K562 (cell line): Measurements from ENCODE around the gene ADAMTS7. TPM values are rescaled to one million over a fixed set of nuclear protein-coding genes. Genes with fewer than 3 reads are reported as not detected.
A peak's percentile ranks its signal among the peaks of the same experiment; 100 is the strongest.

Experiments used
- BRD9 ChIP-seq: fragments of 450-650 bp; IDR thresholded peaks from 2 replicates; pipeline ENCODE4 v1.6.1; 2018; ENCODE audit warnings: low read depth; ENCODE audit not compliant: partially characterized antibody
- CBX8 ChIP-seq: fragments of 200-600 bp; sonication (generic); IDR thresholded peaks from 2 replicates; pipeline ENCODE4 v1.6.1; 2012; ENCODE audit warnings: borderline replicate concordance, mixed run types, low read depth, mild to moderate bottlenecking, moderate library complexity, mixed read lengths, low read length, control low read depth, inconsistent platforms; ENCODE audit not compliant: poor library complexity, severe bottlenecking; ENCODE audit errors: extremely low read depth
- CEBPB ChIP-seq: fragments of 450-650 bp; IDR thresholded peaks from 2 replicates; pipeline ENCODE4 v1.6.1; 2016; ENCODE audit warnings: missing genetic modification characterization, missing compliant biosample characterization
- FOXM1 ChIP-seq, 2 experiments: fragments of 450-650 bp in 1 of 2; sonication (generic) in 1 of 2; formaldehyde crosslinking in 1 of 2; IDR thresholded peaks; 2 replicates each; pipeline versions ENCODE4 v1.6.1 to v1.9.0; 2017 to 2022; ENCODE audit warnings: low read depth in 2 of 2, mild to moderate bottlenecking in 2 of 2, missing genetic modification reagents in 1 of 2, moderate library complexity in 1 of 2
- HDAC2 ChIP-seq: fragments of 450-650 bp; IDR thresholded peaks from 2 replicates; pipeline ENCODE4 v1.6.1; 2016; ENCODE audit warnings: mild to moderate bottlenecking
- NFRKB ChIP-seq: fragments of 450-650 bp; IDR thresholded peaks from 2 replicates; pipeline ENCODE4 v1.6.1; 2016; ENCODE audit warnings: low read depth
- POLR2B ChIP-seq: fragments of 450-650 bp; IDR thresholded peaks from 2 replicates; pipeline ENCODE4 v1.6.1; 2018; ENCODE audit warnings: low read depth; ENCODE audit not compliant: partially characterized antibody
- POLR2H ChIP-seq: IDR thresholded peaks from 2 replicates; pipeline ENCODE4 v1.6.1; 2016; ENCODE audit warnings: missing genetic modification characterization, low read depth, mild to moderate bottlenecking, control low read depth, missing compliant biosample characterization, moderate library complexity
- RBM15 ChIP-seq: fragments of 200-400 bp; formaldehyde crosslinking; IDR thresholded peaks from 2 replicates; pipeline ENCODE4 v1.6.1; 2018; ENCODE audit warnings: mild to moderate bottlenecking, low read length, moderate library complexity; ENCODE audit not compliant: insufficient read depth
- RCOR1 ChIP-seq, 2 experiments: IDR thresholded peaks; 2 replicates each; pipeline ENCODE4 v1.6.1; 2012; ENCODE audit warnings: low read depth in 2 of 2, low read length in 2 of 2, borderline replicate concordance in 1 of 2, improper control_type of control experiment in 1 of 2
- SRF ChIP-seq, 2 experiments: fragments of 250-450, 450-650 bp in 1 of 2; sonication (Bioruptor Pico) in 1 of 2; sonication (generic) in 1 of 2; formaldehyde crosslinking; IDR thresholded peaks; 2 replicates each; pipeline versions ENCODE4 v1.5.0 to v1.5.1; 2020 to 2022; ENCODE audit warnings: mild to moderate bottlenecking in 1 of 2, missing genetic modification reagents in 1 of 2
- ZBTB7A ChIP-seq: IDR thresholded peaks from 2 replicates; pipeline ENCODE4 v1.6.1; 2011; ENCODE audit warnings: low read depth, mild to moderate bottlenecking, low read length, moderate library complexity, borderline replicate concordance; ENCODE audit not compliant: control insufficient read depth
- ZNF324 ChIP-seq: fragments of 250-450 bp; sonication (Bioruptor Pico); IDR thresholded peaks from 2 replicates; pipeline ENCODE4 v1.4.0; 2020; ENCODE audit warnings: mild to moderate bottlenecking
- ZNF584 ChIP-seq: fragments of 200-800 bp; sonication (Bioruptor generic); IDR thresholded peaks from 2 replicates; pipeline ENCODE4 v1.6.1; 2016; ENCODE audit warnings: low read depth, mild to moderate bottlenecking, missing genetic modification characterization, missing compliant biosample characterization
- ZNF75A ChIP-seq: fragments of 450-650 bp; formaldehyde crosslinking; IDR thresholded peaks from 2 replicates; pipeline ENCODE4 v1.4.0; 2020; ENCODE audit warnings: mild to moderate bottlenecking
- ZNF785 ChIP-seq: fragments of 250-450 bp; sonication (Bioruptor Pico); IDR thresholded peaks from 2 replicates; pipeline ENCODE4 v1.4.0; 2020; ENCODE audit warnings: mild to moderate bottlenecking
- polyA plus RNA-seq, 8 experiments: library from polyadenylated mRNA; depleted of rRNA in 4 of 8; stranded (reverse) in 5 of 8; unstranded in 3 of 8; fragments of >200 nt; fragmentation: Nextera tagmentation in 2 of 8; fragmentation: Illumina TruSeq in 1 of 8; extraction: Ambion mirVana in 2 of 8; extraction: Trizol in 1 of 8; gene quantifications; 2 replicates each; pipeline versions ENCODE4 v1.2.1 to v1.2.3, GENCODE V29; 2011 to 2014; ENCODE audit warnings: inconsistent platforms in 1 of 8, missing spikeins in 1 of 8
- total RNA-seq, 7 experiments: library from RNA; depleted of rRNA in 6 of 7; stranded (reverse); fragments of >200 nt in 6 of 7; fragmentation: Illumina TruSeq in 2 of 7; extraction: Trizol in 2 of 7; gene quantifications; 2 replicates each; pipeline versions ENCODE4 v1.2.1 to v1.2.3, GENCODE V29; 2011 to 2021; ENCODE audit warnings: low replicate concordance in 1 of 7
- TF ChIP-seq, protein P1 (sequence below): IDR thresholded peaks from 3 replicates; pipeline ENCODE4 v1.6.1; 2011; ENCODE audit warnings: borderline replicate concordance, mild to moderate bottlenecking, moderate library complexity; ENCODE audit not compliant: insufficient read length; ENCODE audit errors: extremely low read depth
- TF ChIP-seq, protein P2 (sequence below): fragments of 450-650 bp; IDR thresholded peaks from 2 replicates; pipeline ENCODE4 v1.6.1; 2016; ENCODE audit warnings: antibody characterized with exemption
- TF ChIP-seq, protein P3 (sequence below): fragments of 250-450 bp; sonication (Bioruptor Pico); IDR thresholded peaks from 2 replicates; pipeline ENCODE4 v1.8.0; 2022; ENCODE audit warnings: moderate library complexity, mild to moderate bottlenecking, inconsistent platforms
- TF ChIP-seq, protein P4 (sequence below): fragments of 450-650 bp; formaldehyde crosslinking; IDR thresholded peaks from 2 replicates; pipeline ENCODE4 v1.4.0; 2022; ENCODE audit warnings: mild to moderate bottlenecking, moderate library complexity

The ADAMTS7 gene
- total and polyA plus RNA-seq, 9 of the 15 experiments (the other 6 are each of a cell fraction or from before 2014, with no cell fraction given): 0.05 to 0.07 TPM; not detected in 7

DNA sequence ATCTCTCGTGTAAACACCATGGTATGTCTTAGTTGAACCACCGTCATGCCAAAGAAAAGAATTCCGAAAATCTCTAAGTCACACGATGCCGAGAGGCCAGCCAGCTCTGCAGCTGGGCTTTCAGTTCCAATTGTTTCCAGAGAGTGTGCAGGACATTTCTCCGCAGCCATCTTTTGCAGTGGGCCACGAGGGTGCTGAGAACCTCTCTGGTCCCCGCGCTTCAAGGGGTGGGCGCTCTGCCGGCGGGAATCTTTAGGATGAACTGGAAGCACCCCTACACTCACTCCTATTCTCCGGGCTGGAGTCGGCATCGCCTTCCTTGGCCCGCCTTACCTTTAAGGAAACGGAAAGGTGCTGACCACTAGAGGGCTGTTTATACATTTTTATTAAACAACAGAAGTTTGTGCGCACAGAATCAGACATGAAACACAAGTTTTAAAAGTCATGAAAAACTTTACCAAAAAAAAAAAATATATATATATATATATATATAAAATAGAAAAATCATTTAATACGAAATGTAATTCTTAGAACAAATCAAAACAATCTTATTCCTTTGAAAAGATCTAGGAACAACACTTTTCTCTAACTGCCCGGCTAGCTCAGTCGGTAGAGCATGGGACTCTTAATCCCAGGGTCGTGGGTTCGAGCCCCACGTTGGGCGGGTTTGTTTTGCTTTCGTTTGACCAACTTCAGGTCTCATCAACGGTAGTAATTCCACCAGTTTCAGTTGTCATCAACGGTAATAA lies 48.9 kb upstream of the ADAMTS7 start (continued):
- TF ChIP-seq, protein P1, sequence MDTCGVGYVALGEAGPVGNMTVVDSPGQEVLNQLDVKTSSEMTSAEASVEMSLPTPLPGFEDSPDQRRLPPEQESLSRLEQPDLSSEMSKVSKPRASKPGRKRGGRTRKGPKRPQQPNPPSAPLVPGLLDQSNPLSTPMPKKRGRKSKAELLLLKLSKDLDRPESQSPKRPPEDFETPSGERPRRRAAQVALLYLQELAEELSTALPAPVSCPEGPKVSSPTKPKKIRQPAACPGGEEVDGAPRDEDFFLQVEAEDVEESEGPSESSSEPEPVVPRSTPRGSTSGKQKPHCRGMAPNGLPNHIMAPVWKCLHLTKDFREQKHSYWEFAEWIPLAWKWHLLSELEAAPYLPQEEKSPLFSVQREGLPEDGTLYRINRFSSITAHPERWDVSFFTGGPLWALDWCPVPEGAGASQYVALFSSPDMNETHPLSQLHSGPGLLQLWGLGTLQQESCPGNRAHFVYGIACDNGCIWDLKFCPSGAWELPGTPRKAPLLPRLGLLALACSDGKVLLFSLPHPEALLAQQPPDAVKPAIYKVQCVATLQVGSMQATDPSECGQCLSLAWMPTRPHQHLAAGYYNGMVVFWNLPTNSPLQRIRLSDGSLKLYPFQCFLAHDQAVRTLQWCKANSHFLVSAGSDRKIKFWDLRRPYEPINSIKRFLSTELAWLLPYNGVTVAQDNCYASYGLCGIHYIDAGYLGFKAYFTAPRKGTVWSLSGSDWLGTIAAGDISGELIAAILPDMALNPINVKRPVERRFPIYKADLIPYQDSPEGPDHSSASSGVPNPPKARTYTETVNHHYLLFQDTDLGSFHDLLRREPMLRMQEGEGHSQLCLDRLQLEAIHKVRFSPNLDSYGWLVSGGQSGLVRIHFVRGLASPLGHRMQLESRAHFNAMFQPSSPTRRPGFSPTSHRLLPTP: peak; percentile 84
- peak; percentile 61; the same call in 1 of the 2 replicates for TF ChIP-seq FOXM1 (IDR thresholded peaks at IDR 0.05; ENCODE audit: low read depth)
- TF ChIP-seq FOXM1 (CRISPR knock-in tag; IDR thresholded peaks at IDR 0.05; ENCODE audit: low read depth): no peak
- no peak for TF ChIP-seq ZBTB7A
- no peak for TF ChIP-seq NFRKB
- no peak for TF ChIP-seq RBM15
- TF ChIP-seq CBX8: no peak
- no peak for TF ChIP-seq CEBPB (tag)
- peak; percentile 100 for TF ChIP-seq POLR2H (tag)
- TF ChIP-seq, protein P2, sequence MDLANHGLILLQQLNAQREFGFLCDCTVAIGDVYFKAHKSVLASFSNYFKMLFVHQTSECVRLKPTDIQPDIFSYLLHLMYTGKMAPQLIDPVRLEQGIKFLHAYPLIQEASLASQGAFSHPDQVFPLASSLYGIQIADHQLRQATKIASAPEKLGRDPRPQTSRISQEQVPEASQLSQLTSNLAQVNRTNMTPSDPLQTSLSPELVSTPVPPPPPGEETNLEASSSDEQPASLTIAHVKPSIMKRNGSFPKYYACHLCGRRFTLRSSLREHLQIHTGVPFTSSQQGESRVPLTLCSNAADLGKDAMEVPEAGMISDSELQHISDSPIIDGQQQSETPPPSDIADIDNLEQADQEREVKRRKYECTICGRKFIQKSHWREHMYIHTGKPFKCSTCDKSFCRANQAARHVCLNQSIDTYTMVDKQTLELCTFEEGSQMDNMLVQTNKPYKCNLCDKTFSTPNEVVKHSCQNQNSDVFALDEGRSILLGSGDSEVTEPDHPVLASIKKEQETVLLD: 0 out of 2 replicates have a peak, but pooled peaks have one; percentile 52
- TF ChIP-seq ZNF75A: no peak
- TF ChIP-seq ZNF785 (CRISPR knock-in tag): no peak
- no peak for TF ChIP-seq RCOR1 (IDR thresholded peaks at IDR 0.05; ENCODE audit: borderline replicate concordance in 1 of 2, low read depth in 2 of 2, low read length in 2 of 2)
- no peak for TF ChIP-seq SRF (CRISPR knock-in tag; IDR thresholded peaks at IDR 0.05)
- TF ChIP-seq, protein P3, sequence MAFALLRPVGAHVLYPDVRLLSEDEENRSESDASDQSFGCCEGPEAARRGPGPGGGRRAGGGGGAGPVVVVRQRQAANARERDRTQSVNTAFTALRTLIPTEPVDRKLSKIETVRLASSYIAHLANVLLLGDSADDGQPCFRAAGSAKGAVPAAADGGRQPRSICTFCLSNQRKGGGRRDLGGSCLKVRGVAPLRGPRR (CRISPR knock-in tag): no peak
- peak; percentile 98 for TF ChIP-seq BRD9
- TF ChIP-seq, protein P4, sequence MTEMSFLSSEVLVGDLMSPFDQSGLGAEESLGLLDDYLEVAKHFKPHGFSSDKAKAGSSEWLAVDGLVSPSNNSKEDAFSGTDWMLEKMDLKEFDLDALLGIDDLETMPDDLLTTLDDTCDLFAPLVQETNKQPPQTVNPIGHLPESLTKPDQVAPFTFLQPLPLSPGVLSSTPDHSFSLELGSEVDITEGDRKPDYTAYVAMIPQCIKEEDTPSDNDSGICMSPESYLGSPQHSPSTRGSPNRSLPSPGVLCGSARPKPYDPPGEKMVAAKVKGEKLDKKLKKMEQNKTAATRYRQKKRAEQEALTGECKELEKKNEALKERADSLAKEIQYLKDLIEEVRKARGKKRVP (CRISPR knock-in tag): no peak
- TF ChIP-seq ZNF324 (CRISPR knock-in tag): no peak
- no peak for TF ChIP-seq ZNF584 (CRISPR knock-in tag)
- TF ChIP-seq POLR2B: no peak
- TF ChIP-seq HDAC2: no peak
